Measurements from ENCODE around the gene CYP46A1.

DNA sequence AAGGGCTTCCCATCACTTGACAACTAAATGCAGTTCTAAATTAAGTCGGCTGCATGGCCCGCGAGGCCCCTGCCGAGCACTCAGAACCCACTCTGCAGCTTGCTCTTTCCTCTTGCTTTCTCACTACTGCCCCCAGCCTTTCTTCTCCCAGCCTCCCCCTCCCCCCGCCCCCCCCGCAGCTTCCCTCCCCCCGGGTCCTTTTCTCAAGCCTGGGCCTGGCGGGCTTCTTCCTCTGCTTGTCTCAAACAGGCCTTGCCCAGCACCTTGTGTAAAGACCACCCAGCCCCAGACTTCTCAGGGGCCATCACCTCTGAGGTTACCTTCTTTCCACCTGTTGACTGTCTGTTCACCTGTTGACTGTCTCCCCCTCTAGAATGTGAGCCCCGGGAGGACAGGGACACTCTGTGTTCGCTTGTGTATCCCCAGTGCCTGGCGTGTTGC, 1.1 kb downstream of the CYP46A1 start:
- TF ChIP-seq, protein P1, sequence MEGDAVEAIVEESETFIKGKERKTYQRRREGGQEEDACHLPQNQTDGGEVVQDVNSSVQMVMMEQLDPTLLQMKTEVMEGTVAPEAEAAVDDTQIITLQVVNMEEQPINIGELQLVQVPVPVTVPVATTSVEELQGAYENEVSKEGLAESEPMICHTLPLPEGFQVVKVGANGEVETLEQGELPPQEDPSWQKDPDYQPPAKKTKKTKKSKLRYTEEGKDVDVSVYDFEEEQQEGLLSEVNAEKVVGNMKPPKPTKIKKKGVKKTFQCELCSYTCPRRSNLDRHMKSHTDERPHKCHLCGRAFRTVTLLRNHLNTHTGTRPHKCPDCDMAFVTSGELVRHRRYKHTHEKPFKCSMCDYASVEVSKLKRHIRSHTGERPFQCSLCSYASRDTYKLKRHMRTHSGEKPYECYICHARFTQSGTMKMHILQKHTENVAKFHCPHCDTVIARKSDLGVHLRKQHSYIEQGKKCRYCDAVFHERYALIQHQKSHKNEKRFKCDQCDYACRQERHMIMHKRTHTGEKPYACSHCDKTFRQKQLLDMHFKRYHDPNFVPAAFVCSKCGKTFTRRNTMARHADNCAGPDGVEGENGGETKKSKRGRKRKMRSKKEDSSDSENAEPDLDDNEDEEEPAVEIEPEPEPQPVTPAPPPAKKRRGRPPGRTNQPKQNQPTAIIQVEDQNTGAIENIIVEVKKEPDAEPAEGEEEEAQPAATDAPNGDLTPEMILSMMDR (IDR thresholded peaks at IDR 0.05; ENCODE audit: insufficient read depth, low read length), result no peak
- no peak for TF ChIP-seq SPI1 (IDR thresholded peaks at IDR 0.05; ENCODE audit: borderline replicate concordance, low read depth)
